GM19463 (cell line): ENCODE data around the gene CD22.

Experiments
- ATAC-seq: cut with Tn5 transposase; IDR thresholded peaks from one replicate; pipeline ENCODE4 v1.9.1; 2021; ENCODE audit warnings: mild to moderate bottlenecking, moderate library complexity; ENCODE audit not compliant: unreplicated experiment

The CD22 gene

DNA sequence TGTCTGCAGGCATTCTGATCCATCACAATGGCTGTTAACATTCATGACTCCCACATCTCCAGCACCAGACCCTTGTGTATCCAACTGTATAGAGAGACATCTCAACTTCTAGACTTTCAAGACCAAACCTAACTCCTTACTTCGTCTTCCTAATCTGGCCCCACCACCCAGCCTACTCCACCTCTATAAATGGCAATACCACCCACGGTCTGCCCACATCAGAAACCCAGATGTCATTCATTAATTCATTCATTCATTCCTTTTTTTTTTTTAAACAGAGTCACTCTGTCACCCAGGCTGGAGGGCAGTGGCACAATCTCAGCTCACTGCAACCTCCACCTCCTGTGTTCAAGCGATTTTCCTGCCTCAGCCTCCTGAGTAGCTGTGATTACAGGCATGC is 52.3 kb downstream of the CD22 start:
- ATAC-seq: no peak

GRCh38 chr19:35381926-35382325 is 52.9 kb downstream of the CD22 start:
- no peak for ATAC-seq

GRCh38 chr19:35383536-35383935 is 54.5 kb downstream of the CD22 start:
- no peak for ATAC-seq

- ATAC-seq: no peak
Measured at GRCh38 chr19:35388277-35389054, 59.5 kb downstream of the CD22 start.

- ATAC-seq: no peak
Measured at GRCh38 chr19:35389192-35389861, 60.3 kb downstream of the CD22 start.

GRCh38 chr19:35392742-35393715 is 64.0 kb downstream of the CD22 start:
- ATAC-seq: no peak

DNA sequence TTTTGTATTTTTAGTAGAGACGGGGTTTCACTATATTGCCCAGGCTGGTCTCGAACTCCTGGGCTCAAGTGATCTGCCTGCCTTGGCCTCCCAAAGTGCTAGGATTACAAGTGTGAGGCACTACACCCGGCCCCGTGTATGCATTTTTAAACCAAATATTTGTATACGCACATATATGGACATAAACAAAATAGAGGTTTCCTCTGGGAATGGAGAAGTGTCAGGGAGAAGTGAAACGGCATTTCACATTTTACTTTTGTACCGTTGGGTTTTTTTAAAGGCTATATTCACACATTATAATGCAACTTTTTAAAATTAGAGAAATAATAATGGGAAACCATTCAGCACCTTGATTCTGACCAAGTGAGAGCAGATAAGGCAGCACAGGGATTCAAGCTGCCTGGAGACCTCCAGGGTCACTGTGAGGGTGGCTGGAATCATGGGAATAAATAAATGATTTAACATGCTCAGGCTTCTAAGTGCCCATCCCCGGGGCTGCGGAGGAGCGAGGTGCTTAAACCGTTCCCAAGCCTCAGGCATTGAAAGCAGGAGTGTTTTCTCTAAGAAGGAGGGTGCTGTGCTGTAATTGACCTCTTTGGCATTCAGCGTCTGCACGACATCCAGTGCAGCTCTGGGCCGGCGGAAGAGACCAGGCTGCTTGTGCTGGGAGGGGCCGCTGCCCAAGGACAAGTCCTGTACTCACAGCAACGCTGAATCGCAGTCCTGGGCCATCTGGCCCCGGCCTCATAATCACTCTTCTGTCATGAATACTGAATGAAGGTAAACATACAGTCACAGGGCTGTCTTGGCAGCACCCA is 66.6 kb downstream of the CD22 start:
- ATAC-seq: no peak

DNA sequence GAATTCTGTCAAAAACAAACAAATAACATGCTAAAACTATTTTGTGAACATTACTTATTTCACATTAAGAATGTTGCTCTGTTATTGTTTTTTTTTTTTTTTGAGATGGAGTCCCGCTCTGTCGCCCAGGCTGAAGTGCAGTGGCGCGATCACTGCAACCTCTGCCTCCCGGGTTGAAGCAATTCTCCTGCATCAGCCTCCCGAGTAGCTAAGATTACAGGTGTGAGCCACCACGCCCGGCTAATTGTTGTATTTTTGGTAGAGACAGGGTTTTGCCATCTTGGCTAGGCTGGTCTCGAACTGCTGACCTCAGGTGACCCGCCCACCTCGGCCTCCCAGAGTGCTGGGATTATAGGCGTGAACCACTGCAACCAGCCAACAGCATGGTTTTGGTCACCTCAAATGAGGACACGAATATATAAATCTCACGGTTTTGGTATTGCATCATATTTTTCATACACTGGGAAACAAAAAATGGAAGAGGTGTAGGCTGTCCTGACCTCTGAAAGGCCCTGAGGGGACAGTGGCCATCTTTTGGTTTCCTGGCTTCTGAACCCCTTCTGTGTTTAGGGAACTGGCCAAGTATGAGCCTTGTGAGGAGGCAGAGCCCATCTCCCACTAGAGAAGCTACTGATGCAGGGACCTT is 67.4 kb downstream of the CD22 start:
- ATAC-seq: no peak
